ENCODE data around the gene TSPAN5. TPM values are rescaled to one million over a fixed set of nuclear protein-coding genes. Genes with fewer than 3 reads are reported as not detected.

TSPAN5 gene
- total and polyA plus RNA-seq, 8 donors = 1.6 to 90.2 (median 8.5) TPM

- DNase-seq = peak in 1 of 2 donors; percentile 39
- Histone ChIP-seq H3K27ac (no peak overlapping the region), H3K4me1 (peaks cover 0 to 38% (median 4%) of the 10 kb centered on the region in 4 donors), H3K27me3 (no peaks in the 10 kb centered on the region), H3K9me3 (peaks cover 0 to 2% (median 0%) of the 10 kb centered on the region in 4 donors), H3K36me3 (no peaks in the 10 kb centered on the region), H3K4me3 (no peak overlapping the region)
- intact Hi-C loops (cut with DNase I; ENCODE audit: low total_unique reads) = no loop called here
- 84 to 94% (median 90%) methylated on average over 3 of the region's 3 CpGs for WGBS, 5 donors
- TF ChIP-seq EP300 (IDR thresholded peaks at IDR 0.05) = no peak
- TF ChIP-seq, protein P1, sequence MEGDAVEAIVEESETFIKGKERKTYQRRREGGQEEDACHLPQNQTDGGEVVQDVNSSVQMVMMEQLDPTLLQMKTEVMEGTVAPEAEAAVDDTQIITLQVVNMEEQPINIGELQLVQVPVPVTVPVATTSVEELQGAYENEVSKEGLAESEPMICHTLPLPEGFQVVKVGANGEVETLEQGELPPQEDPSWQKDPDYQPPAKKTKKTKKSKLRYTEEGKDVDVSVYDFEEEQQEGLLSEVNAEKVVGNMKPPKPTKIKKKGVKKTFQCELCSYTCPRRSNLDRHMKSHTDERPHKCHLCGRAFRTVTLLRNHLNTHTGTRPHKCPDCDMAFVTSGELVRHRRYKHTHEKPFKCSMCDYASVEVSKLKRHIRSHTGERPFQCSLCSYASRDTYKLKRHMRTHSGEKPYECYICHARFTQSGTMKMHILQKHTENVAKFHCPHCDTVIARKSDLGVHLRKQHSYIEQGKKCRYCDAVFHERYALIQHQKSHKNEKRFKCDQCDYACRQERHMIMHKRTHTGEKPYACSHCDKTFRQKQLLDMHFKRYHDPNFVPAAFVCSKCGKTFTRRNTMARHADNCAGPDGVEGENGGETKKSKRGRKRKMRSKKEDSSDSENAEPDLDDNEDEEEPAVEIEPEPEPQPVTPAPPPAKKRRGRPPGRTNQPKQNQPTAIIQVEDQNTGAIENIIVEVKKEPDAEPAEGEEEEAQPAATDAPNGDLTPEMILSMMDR (IDR thresholded peaks at IDR 0.05) = no peak
- TF ChIP-seq POLR2AphosphoS5 (IDR thresholded peaks at IDR 0.05) = no peak
- TF ChIP-seq POLR2A (IDR thresholded peaks at IDR 0.05) = no peak
These were observed 93.6 kb downstream of the TSPAN5 start for GRCh38 chr4:98564852-98565251.

GRCh38 chr4:98560321-98560720, 98.1 kb downstream of the TSPAN5 start:
- intact Hi-C loops (cut with DNase I; ENCODE audit: low total_unique reads) = no loop called here
- TF ChIP-seq, protein P1 (IDR thresholded peaks at IDR 0.05) = no peak
- TF ChIP-seq EP300 (IDR thresholded peaks at IDR 0.05) (no peak), POLR2A (IDR thresholded peaks at IDR 0.05) (no peak), POLR2AphosphoS5 (IDR thresholded peaks at IDR 0.05) (no peak)
- 82 to 89% (median 85%) methylated on average over 3 of the region's 3 CpGs for WGBS, 5 donors

GRCh38 chr4:98558471-98559169, 99.8 kb downstream of the TSPAN5 start:
- H3K27ac ChIP-seq = no peak overlapping the region
- intact Hi-C loops (cut with DNase I; ENCODE audit: low total_unique reads) = no loop called here

More at GRCh38 chr4:98560321-98560720, 98.1 kb downstream of the TSPAN5 start:
- H3K27me3 ChIP-seq = no peaks in the 10 kb centered on the region
- peaks cover 0 to 9% (median 2%) of the 10 kb centered on the region in 4 donors for H3K4me1 ChIP-seq
- no peaks in the 10 kb centered on the region for H3K36me3 ChIP-seq
- H3K4me3 ChIP-seq = no peak overlapping the region
- no peak overlapping the region for H3K27ac ChIP-seq
- H3K9me3 ChIP-seq = peaks cover 0 to 2% (median 0%) of the 10 kb centered on the region in 4 donors
- DNase-seq = no peak

GRCh38 chr4:98557194-98557892, 101.1 kb downstream of the TSPAN5 start:
- H3K36me3 ChIP-seq = no peaks in the 10 kb centered on the region
- no peak overlapping the region for H3K27ac ChIP-seq
- H3K27me3 ChIP-seq = no peaks in the 10 kb centered on the region
- H3K4me3 ChIP-seq = no peak overlapping the region
- H3K9me3 ChIP-seq = peaks cover 0 to 2% (median 0%) of the 10 kb centered on the region in 4 donors
- peaks cover 0 to 9% (median 2%) of the 10 kb centered on the region in 4 donors for H3K4me1 ChIP-seq
- 31 to 63% (median 42%) methylated on average over 7 of the region's 7 CpGs for WGBS, 5 donors
- TF ChIP-seq, protein P1 (IDR thresholded peaks at IDR 0.05) = no peak
- TF ChIP-seq EP300 (IDR thresholded peaks at IDR 0.05) (no peak), POLR2A (IDR thresholded peaks at IDR 0.05) (no peak), POLR2AphosphoS5 (IDR thresholded peaks at IDR 0.05) (no peak)
- DNase-seq = no peak
- intact Hi-C loops (cut with DNase I; ENCODE audit: low total_unique reads) = no loop called here

More at GRCh38 chr4:98558471-98559169, 99.8 kb downstream of the TSPAN5 start:
- DNase-seq = no peak
- TF ChIP-seq, protein P1 (IDR thresholded peaks at IDR 0.05) = no peak
- no peak for TF ChIP-seq POLR2A (IDR thresholded peaks at IDR 0.05)
- TF ChIP-seq POLR2AphosphoS5 (IDR thresholded peaks at IDR 0.05) = no peak
- TF ChIP-seq EP300 (IDR thresholded peaks at IDR 0.05) = no peak
- Histone ChIP-seq H3K9me3 (peaks cover 0 to 2% (median 0%) of the 10 kb centered on the region in 4 donors), H3K36me3 (no peaks in the 10 kb centered on the region), H3K4me3 (no peak overlapping the region), H3K27me3 (no peaks in the 10 kb centered on the region), H3K4me1 (peaks cover 0 to 9% (median 2%) of the 10 kb centered on the region in 4 donors)
- 77 to 84% (median 80%) methylated on average over 6 of the region's 6 CpGs for WGBS, 5 donors

Measured in stomach (tissue), 9 donors.